Retinal pigment epithelial cell (primary cell): ENCODE measurements around the gene ASPDH.

ENCODE experiments used
- DNase-seq: peaks from one replicate; pipeline ENCODE4 v3.0.0-alpha.2; 2010; ENCODE audit warnings: low read depth
- H3K4me3 ChIP-seq: 2 replicates; pipeline ENCODE4 v1.5.1; 2011; ENCODE audit warnings: mild to moderate bottlenecking, low read length, control low read depth, moderate library complexity
- TF ChIP-seq, protein P1 (sequence below): conservative IDR thresholded peaks from 2 replicates; pipeline ENCODE4 v1.5.1; 2011; ENCODE audit warnings: low read depth, low read length, control low read depth, inconsistent platforms

ASPDH gene

DNA sequence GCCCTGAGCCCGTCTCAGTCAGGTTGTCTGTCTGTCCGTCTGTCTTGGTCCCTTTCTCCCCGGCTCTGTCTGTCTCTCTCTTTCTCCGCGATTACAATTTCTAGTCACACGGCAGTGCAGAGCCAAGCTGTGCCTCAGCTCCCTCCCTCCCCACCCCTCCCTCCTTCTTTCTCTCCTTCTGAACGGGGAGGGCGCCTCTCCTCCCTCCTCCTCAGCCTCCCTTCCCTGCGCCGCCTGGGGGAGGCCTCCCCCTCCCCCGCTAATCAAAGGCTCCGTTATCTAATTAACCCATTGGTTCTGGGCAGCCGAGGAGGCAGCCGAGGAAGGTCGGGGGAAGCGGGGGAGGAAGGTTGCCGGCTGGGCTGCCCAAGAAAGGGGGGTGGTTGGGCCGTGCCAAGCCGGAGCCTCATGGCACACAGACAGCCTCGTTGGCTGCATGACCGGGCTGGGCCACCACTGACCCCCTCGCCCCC, 38.0 kb upstream of the ASPDH start:
- TF ChIP-seq, protein P1, sequence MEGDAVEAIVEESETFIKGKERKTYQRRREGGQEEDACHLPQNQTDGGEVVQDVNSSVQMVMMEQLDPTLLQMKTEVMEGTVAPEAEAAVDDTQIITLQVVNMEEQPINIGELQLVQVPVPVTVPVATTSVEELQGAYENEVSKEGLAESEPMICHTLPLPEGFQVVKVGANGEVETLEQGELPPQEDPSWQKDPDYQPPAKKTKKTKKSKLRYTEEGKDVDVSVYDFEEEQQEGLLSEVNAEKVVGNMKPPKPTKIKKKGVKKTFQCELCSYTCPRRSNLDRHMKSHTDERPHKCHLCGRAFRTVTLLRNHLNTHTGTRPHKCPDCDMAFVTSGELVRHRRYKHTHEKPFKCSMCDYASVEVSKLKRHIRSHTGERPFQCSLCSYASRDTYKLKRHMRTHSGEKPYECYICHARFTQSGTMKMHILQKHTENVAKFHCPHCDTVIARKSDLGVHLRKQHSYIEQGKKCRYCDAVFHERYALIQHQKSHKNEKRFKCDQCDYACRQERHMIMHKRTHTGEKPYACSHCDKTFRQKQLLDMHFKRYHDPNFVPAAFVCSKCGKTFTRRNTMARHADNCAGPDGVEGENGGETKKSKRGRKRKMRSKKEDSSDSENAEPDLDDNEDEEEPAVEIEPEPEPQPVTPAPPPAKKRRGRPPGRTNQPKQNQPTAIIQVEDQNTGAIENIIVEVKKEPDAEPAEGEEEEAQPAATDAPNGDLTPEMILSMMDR = no peak
- DNase-seq = no peak
- no peak overlapping the region for H3K4me3 ChIP-seq

DNA sequence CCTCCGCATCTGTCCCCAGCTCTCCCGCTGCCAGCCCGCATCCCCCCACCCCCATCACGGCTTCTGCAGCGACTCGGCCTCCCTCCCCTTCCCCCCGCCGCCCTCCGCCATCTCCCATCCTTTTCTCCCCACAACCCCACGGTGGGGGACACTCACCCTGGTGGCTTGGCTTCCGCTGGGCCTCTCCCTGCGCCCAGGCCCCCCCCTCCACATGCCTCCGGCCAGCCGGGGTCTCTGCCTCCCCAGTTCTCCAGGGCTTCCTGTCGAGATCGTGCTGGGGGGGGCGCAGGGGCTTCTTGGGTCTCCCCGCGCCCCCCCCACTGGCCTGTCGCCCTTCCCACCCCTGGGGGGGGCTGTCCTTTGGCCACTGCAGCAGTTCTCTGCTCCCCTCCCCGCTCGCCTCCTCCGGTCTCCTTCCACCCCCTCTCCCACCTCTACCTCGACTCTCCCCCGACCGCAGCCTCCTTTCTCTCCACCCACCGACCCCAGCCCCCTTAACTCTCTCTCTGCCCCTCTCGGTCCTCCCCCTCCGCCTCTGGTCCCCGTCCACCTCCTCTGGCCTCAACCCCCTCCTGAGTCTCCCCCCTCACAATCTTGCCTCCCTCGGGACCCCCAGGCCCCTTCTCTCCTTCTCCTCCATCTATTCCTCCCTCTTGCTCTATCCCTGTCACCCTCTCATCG, 37.5 kb upstream of the ASPDH start:
- DNase-seq = no peak
- H3K4me3 ChIP-seq = no peak overlapping the region
- TF ChIP-seq, protein P1 = no peak

DNA sequence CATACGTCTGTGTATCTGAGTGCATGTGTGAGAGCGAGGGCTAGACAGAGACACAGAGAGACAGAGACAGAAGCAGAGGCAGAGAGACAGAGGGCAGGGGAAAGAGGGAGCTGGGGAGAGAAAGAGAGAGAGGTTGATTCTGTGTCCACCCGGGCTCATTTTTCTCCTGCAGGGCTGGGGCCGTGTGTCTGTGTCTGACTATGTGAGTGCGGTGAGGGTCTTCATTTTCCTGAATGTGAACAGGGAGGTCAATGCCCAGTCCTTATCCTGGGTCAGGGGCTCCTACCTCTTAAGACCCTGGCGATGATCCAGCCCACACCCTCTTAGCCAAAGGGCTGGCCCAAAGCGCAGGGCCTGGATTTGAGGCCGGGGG, 36.9 kb upstream of the ASPDH start:
- DNase-seq = no peak
- no peak overlapping the region for H3K4me3 ChIP-seq
- TF ChIP-seq, protein P1 = no peak

DNA sequence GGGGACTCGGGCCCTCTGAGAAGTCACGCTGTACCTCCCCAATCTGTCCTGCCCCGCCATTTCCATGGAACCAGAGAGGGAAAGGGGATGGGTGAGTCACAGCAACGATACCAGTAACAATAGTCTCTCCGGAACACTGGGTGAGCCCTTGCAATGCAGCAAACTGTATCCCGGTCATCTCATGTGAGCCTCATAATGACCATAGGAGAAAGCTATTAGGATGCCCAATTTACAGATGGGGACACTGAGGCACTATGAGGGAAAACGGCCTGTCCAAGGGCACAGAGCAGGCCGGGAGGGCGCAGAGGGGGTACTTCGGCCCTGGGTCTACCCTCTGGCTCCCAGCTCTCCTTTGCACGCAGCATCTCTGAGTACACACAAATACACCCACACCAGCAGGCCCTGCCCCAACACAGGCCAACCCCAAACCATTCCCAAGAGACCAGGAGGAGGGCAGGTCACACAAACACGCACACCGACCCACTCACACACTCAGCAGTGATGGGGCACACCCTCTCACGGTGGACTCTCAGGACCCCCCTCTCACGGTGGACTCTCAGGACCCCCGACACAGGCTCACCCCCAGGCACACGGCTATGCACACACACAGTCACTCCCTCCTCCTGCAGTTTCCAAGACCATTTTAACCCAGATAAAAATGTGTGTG, 36.3 kb upstream of the ASPDH start:
- TF ChIP-seq, protein P1 = no peak
- no peak for DNase-seq
- no peak overlapping the region for H3K4me3 ChIP-seq

DNA sequence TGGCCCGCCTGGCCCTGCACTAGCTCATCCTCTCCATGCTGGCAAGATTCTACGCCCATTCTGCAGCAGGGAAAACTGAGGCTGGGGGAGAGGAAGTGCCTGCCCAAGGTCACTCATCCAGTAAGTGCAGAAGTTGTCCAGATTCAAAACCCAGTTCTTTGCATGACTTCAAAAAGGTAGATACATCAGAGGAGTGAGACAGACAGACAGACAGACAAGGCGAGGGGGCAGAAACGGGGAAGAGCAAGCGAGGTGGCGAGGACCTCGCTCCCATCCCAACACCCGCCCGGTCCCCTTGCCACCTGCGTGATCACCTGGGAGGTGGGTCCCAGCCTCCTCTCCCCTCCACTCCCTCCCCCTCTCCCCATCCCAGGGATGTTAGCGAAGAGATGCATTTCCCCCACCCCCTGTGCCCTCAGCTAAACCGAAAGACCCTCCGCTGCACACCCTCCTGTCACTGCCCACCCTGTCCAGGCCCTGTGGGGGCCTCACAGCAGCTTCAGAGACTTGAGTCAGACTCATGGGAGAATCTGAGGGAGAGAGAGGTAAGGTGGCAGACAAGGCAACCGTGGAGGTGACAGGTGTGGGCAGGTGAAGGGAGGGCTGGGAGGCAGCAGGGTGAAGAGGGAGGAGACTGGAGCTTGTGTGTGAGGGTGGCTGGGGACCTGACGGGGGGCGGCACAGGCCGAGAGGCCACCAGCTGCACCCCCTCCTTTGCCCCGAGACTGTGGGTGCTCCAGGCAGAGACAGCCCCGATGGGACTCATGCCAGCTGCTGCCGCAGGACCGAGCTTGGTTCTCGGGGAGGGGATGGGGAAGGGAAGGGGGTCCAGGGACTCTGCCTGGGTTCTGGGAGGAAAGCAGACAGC, 35.6 kb upstream of the ASPDH start:
- no peak for DNase-seq
- TF ChIP-seq, protein P1 = no peak
- no peak overlapping the region for H3K4me3 ChIP-seq

DNA sequence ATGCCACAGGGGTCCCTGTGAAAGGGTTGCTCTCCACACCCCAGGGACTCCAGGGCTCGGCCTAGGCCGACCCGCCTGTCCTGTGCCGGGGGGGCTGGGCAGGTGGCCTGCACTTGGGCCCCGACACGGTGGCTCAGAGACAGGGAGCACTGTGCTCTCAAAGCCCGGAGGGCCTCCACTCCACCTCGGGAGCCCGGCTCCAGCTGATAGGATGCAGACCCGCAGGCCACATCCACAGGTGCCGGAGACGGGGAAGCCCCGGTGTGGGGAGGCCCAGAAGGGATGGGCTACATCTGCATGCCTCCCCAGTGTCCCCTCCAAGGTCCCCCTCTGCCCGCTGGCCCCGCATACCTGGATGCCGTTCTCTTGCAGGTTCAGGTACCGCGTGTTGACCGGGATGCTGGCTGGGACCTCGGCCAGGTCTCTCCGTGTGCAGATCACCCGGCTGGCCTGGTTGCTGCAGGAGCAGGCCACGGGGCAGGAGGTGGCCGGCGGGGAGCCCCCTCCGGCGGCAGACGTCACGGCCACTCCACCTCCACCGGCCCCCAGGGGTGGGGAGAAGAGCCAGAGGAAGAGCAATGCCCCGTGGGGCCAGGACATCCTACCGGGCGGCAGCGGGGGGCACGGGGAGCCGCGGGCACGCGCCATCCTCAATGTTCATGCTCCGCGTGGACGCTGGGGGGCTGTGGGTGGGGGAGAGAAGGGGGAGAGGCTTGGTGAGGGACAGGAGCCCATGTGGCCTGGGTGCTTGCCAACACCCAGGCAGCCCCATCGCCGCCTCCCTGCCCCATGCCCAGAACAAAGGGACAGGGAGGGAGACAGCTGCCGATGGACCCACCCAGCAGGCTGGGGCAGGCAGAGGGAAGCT, 34.7 kb upstream of the ASPDH start:
- DNase-seq = no peak
- TF ChIP-seq, protein P1 = no peak
- no peak overlapping the region for H3K4me3 ChIP-seq
